T-helper 2 cell treated with Interferon-gamma antibody and Interleukin-4, amounts not matched to agents 5 μg/mL and 100 μg/mL, for 36 hours (primary cell): ENCODE data around the gene ZNF236.
"Not testable (repeated sequence)": the region's sequence is repeated elsewhere in the genome, so short reads cannot be mapped to it uniquely, and the experiment has no call there.

Experiments used
- DNase-seq: peaks from one replicate; pipeline ENCODE4 v3.0.0; 2021; ENCODE audit warnings: low spot score
- H3K27ac Mint-ChIP-seq: one replicate; pipeline ENCODE4 v1.8.0; 2021; ENCODE audit warnings: mild to moderate bottlenecking, mixed read lengths
- H3K27me3 Mint-ChIP-seq: one replicate; pipeline ENCODE4 v1.8.0; 2021; ENCODE audit warnings: low read depth, mixed read lengths
- H3K36me3 Mint-ChIP-seq: one replicate; pipeline ENCODE4 v1.8.0; 2021; ENCODE audit warnings: low read depth, mixed read lengths
- H3K4me1 Mint-ChIP-seq: one replicate; pipeline ENCODE4 v1.8.0; 2021; ENCODE audit warnings: low read depth, mixed read lengths
- H3K4me3 Mint-ChIP-seq: one replicate; pipeline ENCODE4 v1.8.0; 2022; ENCODE audit warnings: mild to moderate bottlenecking, moderate library complexity, mixed read lengths
- H3K9me3 Mint-ChIP-seq: one replicate; pipeline ENCODE4 v1.8.0; 2021; ENCODE audit warnings: mixed read lengths

ZNF236 gene

DNA sequence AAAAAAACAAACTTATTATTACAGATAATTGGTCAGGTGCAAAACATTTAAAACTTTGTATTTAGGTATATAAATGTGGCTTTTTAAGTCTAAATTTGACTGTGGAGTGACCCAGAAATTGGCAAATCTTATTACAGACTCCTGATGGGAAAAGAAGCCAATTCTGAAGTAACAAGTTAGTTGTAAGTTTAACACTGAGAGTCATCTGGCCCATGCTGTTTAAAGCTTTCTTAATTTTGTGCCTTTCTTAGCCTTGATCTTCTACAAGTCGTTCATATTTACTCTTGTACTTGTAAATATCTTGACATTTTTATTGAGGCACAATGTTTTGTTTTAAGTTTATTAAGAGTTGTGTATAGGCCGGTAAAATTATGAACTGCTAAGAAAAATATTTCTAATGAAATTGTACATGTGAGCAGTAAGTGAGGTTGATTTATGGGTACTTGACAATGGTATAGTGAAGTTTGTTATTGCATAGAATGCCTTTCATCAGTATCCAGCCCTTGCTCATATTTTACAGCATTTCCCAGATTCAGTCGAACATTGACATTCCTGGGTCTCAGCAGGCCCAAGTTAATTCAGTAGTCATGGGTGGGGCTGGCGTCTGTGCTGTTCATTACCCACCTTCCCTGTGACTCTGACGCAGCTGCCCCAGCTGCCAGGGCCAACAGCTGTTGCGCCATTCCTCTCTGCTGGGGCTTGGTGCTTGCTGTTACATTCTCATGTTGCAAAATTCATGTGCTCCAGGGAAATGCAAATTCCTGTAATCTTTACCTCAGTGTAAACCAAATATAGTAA, 121.4 kb downstream of the ZNF236 start:
- Mint-ChIP-seq H3K27ac (no peak overlapping the region), H3K36me3 (peaks cover 45% of the 10 kb centered on the region), H3K9me3 (peaks cover 7% of the 10 kb centered on the region), H3K27me3 (no peaks in the 10 kb centered on the region), H3K4me1 (peaks cover 19% of the 10 kb centered on the region), H3K4me3 (no peak overlapping the region)
- DNase-seq: no peak

DNA sequence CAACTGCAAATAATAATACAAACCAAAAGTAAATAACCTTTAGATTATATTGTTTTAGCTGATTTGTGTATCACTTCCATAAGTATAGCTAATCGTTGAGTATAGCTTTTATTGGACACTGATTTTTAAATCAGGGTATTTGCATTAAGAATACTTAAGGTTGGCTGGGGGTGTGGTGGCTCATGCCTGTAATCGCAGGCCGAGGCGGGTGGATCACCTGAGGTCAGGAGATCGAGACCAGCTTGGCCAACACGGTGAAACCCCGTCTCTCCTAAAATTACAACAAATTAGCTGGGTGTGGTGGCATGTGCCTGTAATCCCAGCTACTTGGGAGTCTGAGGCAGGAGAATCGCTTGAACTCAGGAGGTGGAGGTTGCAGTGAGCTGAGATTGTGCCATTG, 122.0 kb downstream of the ZNF236 start:
- Mint-ChIP-seq H3K36me3 (peaks cover 44% of the 10 kb centered on the region), H3K4me1 (peaks cover 21% of the 10 kb centered on the region)
- not testable (repeated sequence) for H3K27ac Mint-ChIP-seq, H3K9me3 Mint-ChIP-seq, DNase-seq, H3K27me3 Mint-ChIP-seq, H3K4me3 Mint-ChIP-seq

- H3K4me3 Mint-ChIP-seq: peak overlapping the region; percentile 16
- peaks cover 7% of the 10 kb centered on the region for H3K9me3 Mint-ChIP-seq
- H3K36me3 Mint-ChIP-seq: peaks cover 58% of the 10 kb centered on the region
- no peak for DNase-seq
- H3K4me1 Mint-ChIP-seq: peaks cover 39% of the 10 kb centered on the region
- H3K27me3 Mint-ChIP-seq: no peaks in the 10 kb centered on the region
- no peak overlapping the region for H3K27ac Mint-ChIP-seq
Measured at GRCh38 chr18:76948345-76948744, 126.0 kb downstream of the ZNF236 start.

DNA sequence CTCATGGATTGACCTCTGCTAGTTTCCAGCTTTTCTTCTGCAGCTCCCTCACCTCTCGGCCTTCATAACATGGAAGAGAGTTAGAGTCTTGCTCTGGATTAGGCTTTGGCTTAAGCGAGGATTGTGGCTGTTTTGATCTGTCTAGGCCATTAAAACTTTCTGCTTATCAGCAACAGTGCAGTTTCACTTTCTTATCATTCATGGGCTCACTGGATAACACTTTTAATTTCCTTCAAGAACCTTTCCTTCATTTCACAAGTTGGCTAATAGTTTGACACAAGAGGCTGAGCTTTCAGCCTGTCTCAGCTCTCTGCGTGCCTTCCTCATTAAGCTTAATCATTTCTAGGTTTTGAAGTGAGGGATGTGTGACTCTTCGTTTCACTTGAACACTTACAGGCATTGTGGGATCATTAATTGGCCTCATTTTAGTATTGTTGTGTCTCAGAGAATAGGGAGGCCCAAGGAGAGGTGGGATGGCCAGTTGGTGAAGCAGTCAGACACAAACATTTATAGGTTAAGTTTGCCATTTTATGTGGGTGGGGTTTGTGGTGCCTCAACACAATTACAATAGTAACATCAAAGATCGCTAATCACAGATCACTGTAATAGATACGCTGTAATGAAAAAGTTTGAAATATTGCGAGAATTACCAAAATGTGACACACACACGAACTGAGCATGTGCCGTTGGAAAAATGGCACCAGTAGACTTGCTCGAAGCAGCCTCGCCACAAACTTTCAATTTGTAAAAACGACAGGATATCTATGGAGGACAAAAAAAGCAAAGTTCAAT, 129.3 kb downstream of the ZNF236 start:
- no peaks in the 10 kb centered on the region for H3K27me3 Mint-ChIP-seq
- no peak overlapping the region for H3K4me3 Mint-ChIP-seq
- DNase-seq: no peak
- H3K36me3 Mint-ChIP-seq: peaks cover 42% of the 10 kb centered on the region
- no peaks in the 10 kb centered on the region for H3K9me3 Mint-ChIP-seq
- H3K4me1 Mint-ChIP-seq: peaks cover 33% of the 10 kb centered on the region
- peak overlapping the region; percentile 13 for H3K27ac Mint-ChIP-seq

DNA sequence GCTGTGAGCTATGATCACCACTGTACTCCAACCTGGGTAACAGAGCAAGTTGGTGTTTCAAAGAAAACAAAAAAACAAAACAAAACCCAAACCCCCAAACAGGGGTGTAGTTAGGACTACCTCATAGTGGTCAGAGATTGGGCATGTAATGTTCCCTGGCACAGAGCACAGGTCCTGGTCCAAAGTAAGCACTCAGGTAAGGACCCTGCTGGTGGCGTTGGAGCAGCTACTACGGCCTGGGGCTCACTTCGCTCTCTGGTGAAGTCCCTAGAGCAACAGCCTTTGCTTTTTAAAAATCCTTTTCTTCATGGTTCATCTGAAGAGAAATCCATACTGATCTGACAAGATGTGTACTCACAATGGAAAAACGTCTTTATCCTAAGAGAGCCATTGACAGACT, 130.4 kb downstream of the ZNF236 start:
- DNase-seq: no peak
- H3K36me3 Mint-ChIP-seq: peaks cover 35% of the 10 kb centered on the region
- H3K4me1 Mint-ChIP-seq: peaks cover 34% of the 10 kb centered on the region
- H3K4me3 Mint-ChIP-seq: no peak overlapping the region
- no peaks in the 10 kb centered on the region for H3K9me3 Mint-ChIP-seq
- H3K27me3 Mint-ChIP-seq: no peaks in the 10 kb centered on the region
- H3K27ac Mint-ChIP-seq: no peak overlapping the region

DNA sequence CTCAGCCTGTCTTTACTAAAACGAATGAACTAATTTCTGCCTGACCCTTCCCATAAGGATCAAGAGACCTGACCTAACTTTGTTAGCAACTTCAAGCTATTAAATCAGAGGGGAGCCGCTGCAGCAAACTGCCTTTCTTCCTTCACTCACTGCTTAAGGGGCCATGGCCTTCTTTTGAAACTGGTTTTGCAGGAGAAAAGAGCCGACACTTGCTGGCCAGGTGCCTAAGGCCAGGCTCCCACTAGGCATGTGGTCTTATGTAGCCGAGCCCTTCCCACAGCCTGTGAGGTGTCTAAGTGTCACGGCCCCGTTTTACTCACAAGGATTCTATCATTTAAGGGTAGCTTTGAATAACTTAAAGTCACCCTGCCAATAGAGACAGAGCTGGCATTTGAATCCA, 130.8 kb downstream of the ZNF236 start:
- no peaks in the 10 kb centered on the region for H3K27me3 Mint-ChIP-seq
- no peaks in the 10 kb centered on the region for H3K9me3 Mint-ChIP-seq
- H3K4me3 Mint-ChIP-seq: no peak overlapping the region
- H3K27ac Mint-ChIP-seq: no peak overlapping the region
- peaks cover 31% of the 10 kb centered on the region for H3K36me3 Mint-ChIP-seq
- peaks cover 30% of the 10 kb centered on the region for H3K4me1 Mint-ChIP-seq
- no peak for DNase-seq

GRCh38 chr18:76953583-76954233, 131.4 kb downstream of the ZNF236 start:
- no peak overlapping the region for H3K27ac Mint-ChIP-seq

DNA sequence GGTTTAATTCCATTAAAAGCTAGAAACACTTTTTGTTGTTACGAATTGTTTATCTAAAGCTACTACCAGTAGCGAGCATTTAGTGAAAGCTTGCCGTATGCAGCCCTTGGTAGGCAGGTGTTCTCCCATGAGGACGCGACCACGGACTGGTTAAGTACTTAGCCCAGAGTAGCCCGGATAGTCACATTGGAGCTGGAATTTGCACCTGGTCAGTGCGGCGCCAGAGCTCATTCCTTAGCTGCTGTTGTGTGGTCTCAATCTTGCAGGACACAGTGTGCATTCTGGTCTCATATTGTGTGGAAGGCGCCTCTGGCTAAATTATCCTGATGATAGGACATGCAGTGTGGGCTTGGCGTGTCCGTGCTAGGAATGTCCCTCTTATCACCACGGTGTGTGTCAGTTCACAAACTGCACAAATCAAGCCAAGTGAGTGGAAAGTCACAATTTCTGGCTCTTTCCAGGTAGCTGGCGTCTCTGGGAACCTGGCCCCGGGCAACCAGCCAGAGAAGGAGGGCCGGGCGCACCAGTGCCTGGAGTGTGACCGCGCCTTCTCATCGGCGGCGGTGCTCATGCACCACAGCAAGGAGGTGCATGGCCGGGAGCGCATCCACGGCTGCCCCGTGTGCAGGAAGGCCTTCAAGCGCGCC, 133.3 kb downstream of the ZNF236 start:
- Mint-ChIP-seq H3K4me1 (peaks cover 13% of the 10 kb centered on the region), H3K27ac (no peak overlapping the region), H3K27me3 (no peaks in the 10 kb centered on the region), H3K4me3 (no peak overlapping the region), H3K36me3 (peaks cover 29% of the 10 kb centered on the region), H3K9me3 (no peaks in the 10 kb centered on the region)
- DNase-seq: no peak

More at GRCh38 chr18:76953583-76954233, 131.4 kb downstream of the ZNF236 start:
- Mint-ChIP-seq H3K4me1 (peaks cover 25% of the 10 kb centered on the region), H3K4me3 (no peak overlapping the region), H3K9me3 (no peaks in the 10 kb centered on the region), H3K27me3 (no peaks in the 10 kb centered on the region), H3K36me3 (peaks cover 26% of the 10 kb centered on the region)
- no peak for DNase-seq

DNA sequence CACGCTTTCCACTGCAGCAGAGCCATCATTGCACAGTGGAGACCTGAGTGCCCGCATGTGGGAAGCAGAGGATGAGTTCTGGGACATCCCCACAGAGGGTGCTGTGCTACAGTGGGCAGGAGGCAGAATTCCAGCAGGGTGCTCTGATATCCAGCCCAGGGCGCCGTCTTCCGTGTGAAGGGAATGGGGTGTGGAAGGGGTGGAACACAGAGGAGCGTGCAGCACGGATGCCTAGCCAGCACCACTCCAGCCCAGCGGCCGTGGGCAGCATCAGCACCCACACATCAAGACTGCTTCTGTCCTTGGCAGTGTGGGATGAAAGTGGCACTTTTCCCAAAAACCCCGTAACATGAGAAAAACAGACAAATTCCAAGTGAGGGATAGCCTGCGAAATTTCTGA, 134.3 kb downstream of the ZNF236 start:
- DNase-seq: no peak
- Mint-ChIP-seq H3K36me3 (peaks cover 27% of the 10 kb centered on the region), H3K9me3 (no peaks in the 10 kb centered on the region), H3K27me3 (no peaks in the 10 kb centered on the region), H3K4me3 (no peak overlapping the region), H3K27ac (no peak overlapping the region), H3K4me1 (peaks cover 6% of the 10 kb centered on the region)

GRCh38 chr18:76957384-76958355, 135.3 kb downstream of the ZNF236 start:
- Mint-ChIP-seq H3K4me3 (no peak overlapping the region), H3K27ac (peak overlapping the region; percentile 10), H3K4me1 (peaks cover 10% of the 10 kb centered on the region), H3K36me3 (peaks cover 34% of the 10 kb centered on the region), H3K27me3 (no peaks in the 10 kb centered on the region), H3K9me3 (no peaks in the 10 kb centered on the region)
- DNase-seq: no peak

DNA sequence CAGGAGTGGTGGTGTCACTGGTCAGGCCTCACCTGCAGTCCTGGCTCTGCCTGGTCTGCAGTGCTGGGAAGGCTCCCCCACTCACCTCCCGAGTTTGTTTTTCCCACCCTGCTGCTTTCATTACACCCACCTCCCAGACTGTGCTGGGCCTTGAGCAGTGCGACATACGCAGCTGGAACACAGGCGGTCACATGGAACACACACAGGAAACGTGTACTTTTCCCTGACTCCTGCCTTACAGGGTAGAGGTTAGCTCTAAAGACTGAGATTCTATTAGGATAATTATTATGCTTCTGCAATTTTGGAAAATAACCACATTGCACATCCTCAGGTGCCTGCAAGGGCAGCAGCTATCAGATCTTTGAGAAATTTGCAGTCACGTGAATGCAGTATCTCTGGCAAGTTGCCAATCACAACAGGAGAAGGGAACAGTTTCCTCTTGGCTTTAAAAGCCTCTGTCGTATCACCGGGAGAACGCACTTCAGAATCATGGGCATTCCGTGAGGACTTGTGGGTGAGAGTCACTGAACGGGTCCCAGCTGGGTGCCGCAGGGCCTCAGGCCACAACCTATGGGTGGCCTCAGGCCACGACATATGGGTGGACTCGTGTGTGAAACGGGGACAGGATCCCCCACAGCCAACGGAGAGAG, 136.5 kb downstream of the ZNF236 start:
- Mint-ChIP-seq H3K36me3 (peaks cover 43% of the 10 kb centered on the region), H3K27me3 (no peaks in the 10 kb centered on the region), H3K4me3 (no peak overlapping the region), H3K27ac (no peak overlapping the region), H3K9me3 (no peaks in the 10 kb centered on the region), H3K4me1 (peaks cover 21% of the 10 kb centered on the region)
- DNase-seq: no peak

GRCh38 chr18:76959605-76960004, 137.2 kb downstream of the ZNF236 start:
- Mint-ChIP-seq H3K9me3 (no peaks in the 10 kb centered on the region), H3K27me3 (no peaks in the 10 kb centered on the region), H3K36me3 (peaks cover 47% of the 10 kb centered on the region), H3K27ac (no peak overlapping the region), H3K4me3 (no peak overlapping the region), H3K4me1 (peaks cover 27% of the 10 kb centered on the region)
- DNase-seq: no peak
